Measurements from ENCODE around the gene CAMK2N1. TPM values are rescaled to one million over a fixed set of nuclear protein-coding genes. Genes with fewer than 3 reads are reported as not detected.
A peak's percentile ranks its signal among the peaks of the same experiment; 100 is the strongest.

CAMK2N1 gene
- total and polyA plus RNA-seq, 10 donors, result 3.6 to 17.2 (median 8.5) TPM

GRCh38 chr1:20481643-20482498 lies 4.1 kb downstream of the CAMK2N1 start:
- Histone ChIP-seq H3K36me3 (no peaks in the 10 kb centered on the region), H3K27ac (peak overlapping the region in 1 of 8 donors; percentile 22), H3K9me3 (no peaks in the 10 kb centered on the region), H3K27me3 (replicated peaks in 1 of 7) (peaks cover 7 to 100% (median 61%) of the 10 kb centered on the region in 7 donors), H3K4me3 (no peak overlapping the region), H3K4me1 (peaks cover 11 to 47% (median 37%) of the 10 kb centered on the region in 6 donors)
- no peak for TF ChIP-seq POLR2AphosphoS5 (IDR thresholded peaks at IDR 0.05)
- intact Hi-C loops (cut with DNase I; ENCODE audit: low total_unique reads), result no loop called here
- 42 to 55% (median 47%) methylated on average over 10 of the region's 10 CpGs for WGBS, 5 donors
- no peak for DNase-seq

- TF ChIP-seq POLR2A (IDR thresholded peaks at IDR 0.05) (no peak), CTCF (IDR thresholded peaks at IDR 0.05 in 8 of 11, conservative IDR thresholded peaks at IDR 0.05 in 3 of 11) (no peak), POLR2AphosphoS5 (IDR thresholded peaks at IDR 0.05) (no peak)
- 50 to 60% (median 57%) methylated on average over 6 to 7 of the region's 7 CpGs for WGBS, 5 donors
Measured at GRCh38 chr1:20480951-20481617, 4.9 kb downstream of the CAMK2N1 start.

GRCh38 chr1:20480243-20480944 lies 5.6 kb downstream of the CAMK2N1 start:
- 59 to 87% (median 77%) methylated on average over 10 of the region's 10 CpGs for WGBS, 5 donors
- H3K36me3 ChIP-seq, result no peaks in the 10 kb centered on the region
- intact Hi-C loops (cut with DNase I; ENCODE audit: low total_unique reads), result no loop called here
- H3K4me3 ChIP-seq, result no peak overlapping the region
- peaks cover 7 to 100% (median 58%) of the 10 kb centered on the region in 7 donors for H3K27me3 ChIP-seq (replicated peaks in 1 of 7)
- peaks cover 11 to 44% (median 34%) of the 10 kb centered on the region in 6 donors for H3K4me1 ChIP-seq
- no peak overlapping the region for H3K27ac ChIP-seq
- DNase-seq, result no peak
- no peaks in the 10 kb centered on the region for H3K9me3 ChIP-seq
- TF ChIP-seq POLR2A (IDR thresholded peaks at IDR 0.05) (no peak), CTCF (IDR thresholded peaks at IDR 0.05 in 8 of 11, conservative IDR thresholded peaks at IDR 0.05 in 3 of 11) (no peak), POLR2AphosphoS5 (IDR thresholded peaks at IDR 0.05) (no peak)

More at GRCh38 chr1:20480951-20481617, 4.9 kb downstream of the CAMK2N1 start:
- H3K27me3 ChIP-seq (replicated peaks in 1 of 7), result peaks cover 7 to 100% (median 61%) of the 10 kb centered on the region in 7 donors
- no peak overlapping the region for H3K4me3 ChIP-seq
- no peaks in the 10 kb centered on the region for H3K36me3 ChIP-seq
- H3K27ac ChIP-seq, result no peak overlapping the region
- no peaks in the 10 kb centered on the region for H3K9me3 ChIP-seq
- no peak for DNase-seq
- peaks cover 11 to 47% (median 36%) of the 10 kb centered on the region in 6 donors for H3K4me1 ChIP-seq
- intact Hi-C loops (cut with DNase I; ENCODE audit: low total_unique reads), result no loop called here

- TF ChIP-seq POLR2AphosphoS5 (IDR thresholded peaks at IDR 0.05), result no peak
- no peak for TF ChIP-seq POLR2A (IDR thresholded peaks at IDR 0.05)
- TF ChIP-seq CTCF (IDR thresholded peaks at IDR 0.05 in 8 of 11, conservative IDR thresholded peaks at IDR 0.05 in 3 of 11), result no peak
- H3K27me3 ChIP-seq (replicated peaks in 1 of 7), result peaks cover 6 to 100% (median 59%) of the 10 kb centered on the region in 7 donors
- DNase-seq, result no peak
- intact Hi-C loops (cut with DNase I; ENCODE audit: low total_unique reads), result no loop called here
- WGBS, 5 donors, result 74 to 89% (median 87%) methylated on average over 4 of the region's 4 CpGs
- no peaks in the 10 kb centered on the region for H3K36me3 ChIP-seq
- H3K27ac ChIP-seq, result no peak overlapping the region
- H3K4me3 ChIP-seq, result no peak overlapping the region
- H3K9me3 ChIP-seq, result no peaks in the 10 kb centered on the region
- peaks cover 8 to 40% (median 30%) of the 10 kb centered on the region in 6 donors for H3K4me1 ChIP-seq
Measured at GRCh38 chr1:20479840-20480239, 6.2 kb downstream of the CAMK2N1 start.
